ENCODE results near the gene FOXJ3. TPM values are rescaled to one million over a fixed set of nuclear protein-coding genes. Genes with fewer than 3 reads are reported as not detected.

The FOXJ3 gene
- total and polyA plus RNA-seq, 2 of the 8 experiments (the other 6 are each of a cell fraction or from before 2014, with no cell fraction given) = 48.6 to 51.9 TPM

GRCh38 chr1:42272920-42273319, 62.1 kb downstream of the FOXJ3 start (continued):
- TF ChIP-seq RAD21 (IDR thresholded peaks at IDR 0.05 in 1 of 2, conservative IDR thresholded peaks at IDR 0.05 in 1 of 2; ENCODE audit: low read depth in 2 of 2, low read length in 2 of 2) (no peak), MAX (IDR thresholded peaks at IDR 0.05) (no peak)

All from H1 (cell line).